ENCODE data around the gene GABRA4.

Gene GABRA4

GRCh38 chr4:46993075-46994006 lies at the start of gene GABRA4:
GABRA4 (minus strand) TSS chr4:46993581; CDS start chr4:46993424, 157 bp downstream.
- H3K4me3 ChIP-seq (ENCODE audit: low read length), result peak within 1 kb of the TSS; percentile 5; the same call in 1 of the 2 replicates

GRCh38 chr4:47040828-47041227 lies 47.4 kb upstream of the GABRA4 start:
- H3K4me3 ChIP-seq (ENCODE audit: low read length), result no peak overlapping the region
- no peak for TF ChIP-seq ZNF274 (IDR thresholded peaks at IDR 0.05; ENCODE audit: low read depth, low read length)

More at GRCh38 chr4:46993075-46994006, at the start of gene GABRA4:
- TF ChIP-seq ZNF274 (IDR thresholded peaks at IDR 0.05; ENCODE audit: low read depth, low read length), result no peak

- TF ChIP-seq ZNF274 (IDR thresholded peaks at IDR 0.05; ENCODE audit: low read depth, low read length), result no peak
- no peak overlapping the region for H3K4me3 ChIP-seq (ENCODE audit: low read length)
Measured at GRCh38 chr4:47038263-47038662, 44.9 kb upstream of the GABRA4 start.

GRCh38 chr4:47032405-47033106 lies 39.2 kb upstream of the GABRA4 start:
- TF ChIP-seq ZNF274 (IDR thresholded peaks at IDR 0.05; ENCODE audit: low read depth, low read length), result no peak
- peak overlapping the region; percentile 35; the same call in 1 of the 2 replicates for H3K4me3 ChIP-seq (ENCODE audit: low read length)

- no peak for TF ChIP-seq ZNF274 (IDR thresholded peaks at IDR 0.05; ENCODE audit: low read depth, low read length)
- H3K4me3 ChIP-seq (ENCODE audit: low read length), result peak overlapping the region; percentile 35
Measured at GRCh38 chr4:47031751-47032404, 38.5 kb upstream of the GABRA4 start.

GRCh38 chr4:47031011-47031678 lies 37.8 kb upstream of the GABRA4 start, which contains the start of gene GABRB1:
GABRB1 (plus strand) TSS chr4:47031567.
- no peak for TF ChIP-seq ZNF274 (IDR thresholded peaks at IDR 0.05; ENCODE audit: low read depth, low read length)
- peak within 1 kb of the TSS; percentile 35 for H3K4me3 ChIP-seq (ENCODE audit: low read length)

- H3K4me3 ChIP-seq (ENCODE audit: low read length), result no peak overlapping the region
- TF ChIP-seq ZNF274 (IDR thresholded peaks at IDR 0.05; ENCODE audit: low read depth, low read length), result no peak
Measured at GRCh38 chr4:47017494-47017893, 24.1 kb upstream of the GABRA4 start.

- no peak for TF ChIP-seq ZNF274 (IDR thresholded peaks at IDR 0.05; ENCODE audit: low read depth, low read length)
- H3K4me3 ChIP-seq (ENCODE audit: low read length), result no peak overlapping the region
Measured at GRCh38 chr4:47017081-47017480, 23.7 kb upstream of the GABRA4 start.

GRCh38 chr4:47013373-47013772 lies 20.0 kb upstream of the GABRA4 start:
- no peak for TF ChIP-seq ZNF274 (IDR thresholded peaks at IDR 0.05; ENCODE audit: low read depth, low read length)
- no peak overlapping the region for H3K4me3 ChIP-seq (ENCODE audit: low read length)

- no peak for TF ChIP-seq ZNF274 (IDR thresholded peaks at IDR 0.05; ENCODE audit: low read depth, low read length)
Measured at GRCh38 chr4:47012676-47013075, 19.3 kb upstream of the GABRA4 start.

GRCh38 chr4:47010912-47011446 lies 17.6 kb upstream of the GABRA4 start:
- no peak for TF ChIP-seq ZNF274 (IDR thresholded peaks at IDR 0.05; ENCODE audit: low read depth, low read length)
- H3K4me3 ChIP-seq (ENCODE audit: low read length), result no peak overlapping the region; the same call in 1 of the 2 replicates

More at GRCh38 chr4:47012676-47013075, 19.3 kb upstream of the GABRA4 start:
- no peak overlapping the region for H3K4me3 ChIP-seq (ENCODE audit: low read length)

- H3K4me3 ChIP-seq (ENCODE audit: low read length), result no peak overlapping the region
- no peak for TF ChIP-seq ZNF274 (IDR thresholded peaks at IDR 0.05; ENCODE audit: low read depth, low read length)
Measured at GRCh38 chr4:47010347-47010911, 17.0 kb upstream of the GABRA4 start.

- TF ChIP-seq ZNF274 (IDR thresholded peaks at IDR 0.05; ENCODE audit: low read depth, low read length), result no peak
- no peak overlapping the region for H3K4me3 ChIP-seq (ENCODE audit: low read length)
Measured at GRCh38 chr4:47002580-47002979, 9.2 kb upstream of the GABRA4 start.
